K562 (cell line): ENCODE measurements around the gene DIS3L2. TPM values are rescaled to one million over a fixed set of nuclear protein-coding genes. Genes with fewer than 3 reads are reported as not detected.

Experiments
- ATAC-seq: fragments of 200-7000 bp; cut with Tn5 transposase; 3 replicates; pipeline ENCODE4 v1.9.1; 2020; ENCODE audit warnings: moderate library complexity
- BruUV-seq: library from RNA; stranded (reverse); fragments of 400-500 nt; replicated peaks from 2 replicates; lab custom pipeline; 2021; lab: Mats Ljungman, UMichigan
- CTCF ChIA-PET: fragments of 300-600 bp; formaldehyde crosslinking; extraction: SDS; loops from one replicate; lab custom pipeline; 2021; ENCODE audit warnings: low intra/inter-chr PET ratio; lab: Yijun Ruan, JAX
- POLR2A ChIA-PET: fragments of 300-600, 350-650 bp; sonication (Branson Sonifier 250); formaldehyde crosslinking; extraction: SDS; loops from one replicate; lab custom pipeline; 2021; ENCODE audit warnings: antibody characterized with exemption, inconsistent platforms; lab: Yijun Ruan, JAX
- DNase-seq, 4 experiments: peaks; one replicate each; pipeline versions ENCODE4 v3.0.0 to v3.0.0-alpha.2; 2011 to 2018; ENCODE audit warnings: low spot score in 3 of 4, mixed read lengths in 3 of 4; ENCODE audit errors: extremely low read depth in 1 of 4
- FAIRE-seq: peaks from 2 replicates; lab custom pipeline; 2011; peaks lifted over from hg19 to GRCh38; lab: Jason Lieb, UNC
- H2AFZ ChIP-seq: 2 replicates; pipeline ENCODE4 v1.6.0; 2011; ENCODE audit warnings: low read depth, low read length, control low read depth, inconsistent platforms
- H3K27ac ChIP-seq: fragments of 200-600 bp; 3 replicates; pipeline ENCODE4 v1.8.0; 2011; ENCODE audit warnings: low read depth, mild to moderate bottlenecking, control low read depth, inconsistent platforms, low read length, moderate library complexity, mixed read lengths; ENCODE audit errors: extremely low read depth
- H3K27me3 ChIP-seq, 2 experiments: fragments of 300-600 bp in 1 of 2; 2 replicates in 1 of 2; 3 replicates in 1 of 2; pipeline versions ENCODE4 v1.6.0 to v1.8.0; 2011; ENCODE audit warnings: inconsistent platforms in 2 of 2, low read length in 2 of 2, mild to moderate bottlenecking in 1 of 2, mixed read lengths in 1 of 2, moderate library complexity in 1 of 2; ENCODE audit not compliant: control insufficient read depth in 2 of 2, insufficient read depth in 2 of 2
- H3K36me3 ChIP-seq: fragments of 300-600 bp; 3 replicates; pipeline ENCODE4 v1.8.0; 2011; ENCODE audit warnings: mild to moderate bottlenecking, low read length, inconsistent platforms; ENCODE audit not compliant: control insufficient read depth, insufficient read depth
- H3K4me1 ChIP-seq, 2 experiments: fragments of 200-600 bp in 1 of 2; replicated peaks in 1 of 2; 2 replicates in 1 of 2; 3 replicates in 1 of 2; pipeline versions ENCODE4 v1.5.1 to v1.8.0; 2011; ENCODE audit warnings: inconsistent platforms in 2 of 2, low read length in 2 of 2, mild to moderate bottlenecking in 1 of 2, mixed read lengths in 1 of 2, moderate library complexity in 1 of 2; ENCODE audit not compliant: control insufficient read depth in 2 of 2, insufficient read depth in 2 of 2
- H3K4me2 ChIP-seq: 2 replicates; pipeline ENCODE4 v1.6.1; 2011; ENCODE audit warnings: low read length, control low read depth, inconsistent platforms, mixed read lengths; ENCODE audit not compliant: insufficient read depth
- H3K4me3 ChIP-seq: fragments of 200-600 bp; sonication (generic), shearing (Covaris generic); 2 replicates; pipeline ENCODE4 v1.5.1; 2016; ENCODE audit warnings: control low read depth, inconsistent platforms
- H3K79me2 ChIP-seq: fragments of 200-600 bp; 3 replicates; pipeline ENCODE4 v1.8.0; 2011; ENCODE audit warnings: low read length, inconsistent platforms; ENCODE audit not compliant: control insufficient read depth, insufficient read depth
- H3K9ac ChIP-seq, 2 experiments: 2 replicates each; pipeline versions ENCODE4 v1.6.0 to v1.6.1; 2011; ENCODE audit warnings: low read depth in 2 of 2, low read length in 2 of 2, control low read depth in 1 of 2, inconsistent platforms in 1 of 2, mild to moderate bottlenecking in 1 of 2, mixed read lengths in 1 of 2; ENCODE audit not compliant: insufficient read depth in 1 of 2
- H3K9me1 ChIP-seq: one replicate; pipeline ENCODE4 v1.6.0; 2011; ENCODE audit warnings: inconsistent platforms, mild to moderate bottlenecking, low read length, moderate library complexity; ENCODE audit not compliant: control insufficient read depth, insufficient read depth
- H3K9me3 ChIP-seq: replicated peaks from 2 replicates; pipeline ENCODE4 v1.5.1; 2011; ENCODE audit warnings: low read depth, low read length, inconsistent platforms; ENCODE audit not compliant: control insufficient read depth, insufficient read depth
- H4K20me1 ChIP-seq: replicated peaks from 2 replicates; pipeline ENCODE4 v1.6.1; 2011; ENCODE audit warnings: low read length, inconsistent platforms, mixed read lengths; ENCODE audit not compliant: control insufficient read depth, insufficient read depth
- ARHGAP35 ChIP-seq: fragments of 450-650 bp; IDR thresholded peaks from 2 replicates; pipeline ENCODE4 v1.6.1; 2018; ENCODE audit not compliant: partially characterized antibody
- FIP1L1 ChIP-seq: fragments of 200-400 bp; formaldehyde crosslinking; IDR thresholded peaks from 2 replicates; pipeline ENCODE4 v1.6.1; 2018; ENCODE audit warnings: mild to moderate bottlenecking, low read depth, low read length; ENCODE audit not compliant: poor library complexity, severe bottlenecking
- KDM2B ChIP-seq: fragments of 250-450 bp; sonication (Bioruptor Pico); IDR thresholded peaks from 2 replicates; pipeline ENCODE4 v1.8.0; 2021; ENCODE audit warnings: mild to moderate bottlenecking, moderate library complexity
- NR2F6 ChIP-seq: fragments of 450-650 bp; formaldehyde crosslinking; IDR thresholded peaks from 2 replicates; pipeline ENCODE4 v1.4.0; 2020; ENCODE audit warnings: mild to moderate bottlenecking
- POLR2AphosphoS2 ChIP-seq: IDR thresholded peaks from 2 replicates; pipeline ENCODE4 v1.6.1; 2012; ENCODE audit warnings: low read length, improper control_type of control experiment
- SIN3B ChIP-seq: fragments of 450-650 bp; IDR thresholded peaks from 2 replicates; pipeline ENCODE4 v1.6.1; 2017; ENCODE audit warnings: low read depth, mild to moderate bottlenecking, moderate library complexity
- U2AF1 ChIP-seq: fragments of 200-400 bp; formaldehyde crosslinking; optimal IDR thresholded peaks from 2 replicates; pipeline ENCODE3; 2017; ENCODE audit warnings: mild to moderate bottlenecking, low read depth, low read length, moderate library complexity
- ZNF695 ChIP-seq: fragments of 450-650 bp; formaldehyde crosslinking; IDR thresholded peaks from 2 replicates; pipeline ENCODE4 v1.4.0; 2020; ENCODE audit warnings: mild to moderate bottlenecking, moderate library complexity
- WGBS: fragments of 100-300 bp; shearing (Covaris generic); methylation state at CpG from one replicate; pipeline ENCODE4 v1.1.6; 2016; ENCODE audit warnings: low coverage, mixed read lengths; ENCODE audit not compliant: insufficient coverage; ENCODE audit errors: missing lambda C conversion rate; 5-methylcytosine and 5-hydroxymethylcytosine counted together
- in situ Hi-C: fragments of 300-500 bp; cut with MboI; formaldehyde crosslinking; loops from 4 replicates; pipeline ENCODE4 v1.15.0; 2018; ENCODE audit warnings: inconsistent platforms, mixed read lengths
- intact Hi-C: fragments of 100-400 bp; cut with micrococcal nuclease; formaldehyde crosslinking; loops from 2 replicates; pipeline ENCODE4 v1.14.2; 2022
- polyA plus RNA-seq, 8 experiments: library from polyadenylated mRNA; depleted of rRNA in 4 of 8; stranded (reverse) in 5 of 8; unstranded in 3 of 8; fragments of >200 nt; fragmentation: Nextera tagmentation in 2 of 8; fragmentation: Illumina TruSeq in 1 of 8; extraction: Ambion mirVana in 2 of 8; extraction: Trizol in 1 of 8; gene quantifications; 2 replicates each; pipeline versions ENCODE4 v1.2.1 to v1.2.3, GENCODE V29; 2011 to 2014; ENCODE audit warnings: inconsistent platforms in 1 of 8, missing spikeins in 1 of 8
- total RNA-seq, 7 experiments: library from RNA; depleted of rRNA in 6 of 7; stranded (reverse); fragments of >200 nt in 6 of 7; fragmentation: Illumina TruSeq in 2 of 7; extraction: Trizol in 2 of 7; gene quantifications; 2 replicates each; pipeline versions ENCODE4 v1.2.1 to v1.2.3, GENCODE V29; 2011 to 2021; ENCODE audit warnings: low replicate concordance in 1 of 7
- TF ChIP-seq, protein P1 (sequence below): sonication (generic); formaldehyde crosslinking; IDR thresholded peaks from 2 replicates; pipeline ENCODE4 v1.9.0; 2022; ENCODE audit warnings: mild to moderate bottlenecking, missing genetic modification reagents
- TF ChIP-seq, protein P2 (sequence below): sonication (generic); formaldehyde crosslinking; IDR thresholded peaks from 2 replicates; pipeline ENCODE4 v1.8.0; 2022; ENCODE audit warnings: mild to moderate bottlenecking, missing genetic modification reagents

The DIS3L2 gene
- total and polyA plus RNA-seq, 9 of the 15 experiments (the other 6 are each of a cell fraction or from before 2014, with no cell fraction given): 1.5 to 19.2 (median 11.2) TPM

DNA sequence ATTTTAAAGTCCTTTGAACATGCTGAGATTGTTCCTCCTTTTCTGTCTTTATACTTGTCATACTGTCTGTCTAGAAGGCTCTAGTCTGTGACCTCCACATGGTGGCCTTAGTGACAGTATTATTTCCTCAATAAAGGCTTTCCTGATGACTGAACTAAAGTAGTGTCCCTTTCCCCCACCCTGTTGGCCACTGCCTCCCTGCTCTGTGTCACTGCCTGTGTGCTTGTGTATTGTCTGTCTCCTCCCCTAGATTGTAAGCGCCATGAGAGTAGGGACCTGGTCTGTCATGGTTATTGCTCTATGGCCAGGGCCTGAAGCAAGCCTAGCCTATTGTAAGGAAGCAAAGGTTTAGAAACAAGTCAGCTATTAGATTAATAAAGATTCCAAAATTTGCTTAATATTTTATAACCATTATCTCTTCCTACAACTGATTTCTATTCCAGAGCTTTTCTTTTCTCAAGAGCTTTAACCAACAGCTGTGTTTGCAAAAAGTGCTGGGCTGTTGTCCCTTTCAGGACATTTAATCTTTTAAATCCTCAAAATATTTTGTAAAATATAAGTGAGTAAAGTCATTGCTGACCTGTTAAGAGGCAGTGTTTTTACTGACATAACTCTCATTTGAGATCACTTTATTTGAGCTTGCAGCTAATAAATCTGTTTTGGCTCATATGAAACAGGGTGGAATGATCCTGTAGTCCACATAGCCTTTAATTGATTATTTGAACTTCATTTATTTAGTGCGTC, 35.5 kb downstream of the DIS3L2 start:
- no TSS peak for BruUV-seq
- TF ChIP-seq POLR2AphosphoS2: no peak
- TF ChIP-seq SIN3B: no peak
- TF ChIP-seq ZNF695 (CRISPR knock-in tag): no peak
- no peak for TF ChIP-seq ARHGAP35
- TF ChIP-seq, protein P1, sequence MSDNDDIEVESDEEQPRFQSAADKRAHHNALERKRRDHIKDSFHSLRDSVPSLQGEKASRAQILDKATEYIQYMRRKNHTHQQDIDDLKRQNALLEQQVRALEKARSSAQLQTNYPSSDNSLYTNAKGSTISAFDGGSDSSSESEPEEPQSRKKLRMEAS (CRISPR knock-in tag): no peak
- no peak for TF ChIP-seq FIP1L1
- TF ChIP-seq, protein P2, sequence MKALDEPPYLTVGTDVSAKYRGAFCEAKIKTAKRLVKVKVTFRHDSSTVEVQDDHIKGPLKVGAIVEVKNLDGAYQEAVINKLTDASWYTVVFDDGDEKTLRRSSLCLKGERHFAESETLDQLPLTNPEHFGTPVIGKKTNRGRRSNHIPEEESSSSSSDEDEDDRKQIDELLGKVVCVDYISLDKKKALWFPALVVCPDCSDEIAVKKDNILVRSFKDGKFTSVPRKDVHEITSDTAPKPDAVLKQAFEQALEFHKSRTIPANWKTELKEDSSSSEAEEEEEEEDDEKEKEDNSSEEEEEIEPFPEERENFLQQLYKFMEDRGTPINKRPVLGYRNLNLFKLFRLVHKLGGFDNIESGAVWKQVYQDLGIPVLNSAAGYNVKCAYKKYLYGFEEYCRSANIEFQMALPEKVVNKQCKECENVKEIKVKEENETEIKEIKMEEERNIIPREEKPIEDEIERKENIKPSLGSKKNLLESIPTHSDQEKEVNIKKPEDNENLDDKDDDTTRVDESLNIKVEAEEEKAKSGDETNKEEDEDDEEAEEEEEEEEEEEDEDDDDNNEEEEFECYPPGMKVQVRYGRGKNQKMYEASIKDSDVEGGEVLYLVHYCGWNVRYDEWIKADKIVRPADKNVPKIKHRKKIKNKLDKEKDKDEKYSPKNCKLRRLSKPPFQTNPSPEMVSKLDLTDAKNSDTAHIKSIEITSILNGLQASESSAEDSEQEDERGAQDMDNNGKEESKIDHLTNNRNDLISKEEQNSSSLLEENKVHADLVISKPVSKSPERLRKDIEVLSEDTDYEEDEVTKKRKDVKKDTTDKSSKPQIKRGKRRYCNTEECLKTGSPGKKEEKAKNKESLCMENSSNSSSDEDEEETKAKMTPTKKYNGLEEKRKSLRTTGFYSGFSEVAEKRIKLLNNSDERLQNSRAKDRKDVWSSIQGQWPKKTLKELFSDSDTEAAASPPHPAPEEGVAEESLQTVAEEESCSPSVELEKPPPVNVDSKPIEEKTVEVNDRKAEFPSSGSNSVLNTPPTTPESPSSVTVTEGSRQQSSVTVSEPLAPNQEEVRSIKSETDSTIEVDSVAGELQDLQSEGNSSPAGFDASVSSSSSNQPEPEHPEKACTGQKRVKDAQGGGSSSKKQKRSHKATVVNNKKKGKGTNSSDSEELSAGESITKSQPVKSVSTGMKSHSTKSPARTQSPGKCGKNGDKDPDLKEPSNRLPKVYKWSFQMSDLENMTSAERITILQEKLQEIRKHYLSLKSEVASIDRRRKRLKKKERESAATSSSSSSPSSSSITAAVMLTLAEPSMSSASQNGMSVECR (CRISPR knock-in tag): no peak
- TF ChIP-seq KDM2B (CRISPR knock-in tag): no peak
- TF ChIP-seq U2AF1: no peak
- no peak for TF ChIP-seq NR2F6 (CRISPR knock-in tag)

More for the DNA sequence above, 35.5 kb downstream of the DIS3L2 start:
- no peak overlapping the region for H3K4me3 ChIP-seq
- intact Hi-C loops: no loop called here
- no peaks in the 10 kb centered on the region for H4K20me1 ChIP-seq
- H3K9me3 ChIP-seq: no peaks in the 10 kb centered on the region
- H3K27me3 ChIP-seq: no peaks in the 10 kb centered on the region
- DNase-seq: no peak
- ChIA-PET POLR2A (interaction anchor here (3.6 kb wide), 1 partner anchor 10 kb away, joined by 14 read pairs; no protein-coding TSS in a partner anchor), CTCF (no interaction called here)
- no peak overlapping the region for H3K4me2 ChIP-seq
- peaks cover 7% of the 10 kb centered on the region; the same call in 2 of the 3 replicates for H3K79me2 ChIP-seq
- no peaks in the 10 kb centered on the region; a peak in 1 of 5 replicates for H3K4me1 ChIP-seq
- in situ Hi-C loops: no loop called here
- 83% methylated on average over 2 of the region's 2 CpGs for WGBS
- no peaks in the 10 kb centered on the region for H3K9me1 ChIP-seq
- no peak overlapping the region for H3K9ac ChIP-seq
- H3K27ac ChIP-seq: no peak overlapping the region
- H3K36me3 ChIP-seq: no peaks in the 10 kb centered on the region
- H2AFZ ChIP-seq: no peak overlapping the region
- FAIRE-seq: no peak
- ATAC-seq: no peak
